Natural killer cell (primary cell): ENCODE measurements around the gene C19orf38. TPM values are rescaled to one million over a fixed set of nuclear protein-coding genes. Genes with fewer than 3 reads are reported as not detected.

Experiments
- ATAC-seq, 3 donors: fragments of 150-1000 bp in 2 of 3; fragments of 200-7000 bp in 1 of 3; cut with Tn5 transposase; 1 replicate in 1 of 3; 2 replicates in 2 of 3; pipeline ENCODE4 v1.10.0; 2021; ENCODE audit warnings: mild to moderate bottlenecking in 2 of 3, moderate library complexity in 2 of 3
- DNase-seq, 2 donors: peaks; one replicate each; pipeline versions ENCODE4 v3.0.0 to v3.0.0-alpha.2; 2013 to 2021; ENCODE audit warnings: mixed read lengths in 1 of 2
- H3K27ac ChIP-seq: one replicate; pipeline ENCODE4 v1.5.1; 2013; ENCODE audit warnings: mild to moderate bottlenecking, low read length
- H3K27me3 ChIP-seq: one replicate; pipeline ENCODE4 v1.6.1; 2013; ENCODE audit warnings: low read length; ENCODE audit not compliant: control insufficient read depth, insufficient read depth
- H3K36me3 ChIP-seq: one replicate; pipeline ENCODE4 v1.6.1; 2013; ENCODE audit warnings: low read length; ENCODE audit not compliant: control insufficient read depth, insufficient read depth
- H3K4me1 ChIP-seq: one replicate; pipeline ENCODE4 v1.6.1; 2013; ENCODE audit warnings: low read length; ENCODE audit not compliant: control insufficient read depth, insufficient read depth
- H3K4me3 ChIP-seq: one replicate; pipeline ENCODE4 v1.5.1; 2013; ENCODE audit warnings: low read length
- H3K9me3 ChIP-seq: one replicate; pipeline ENCODE4 v1.6.1; 2013; ENCODE audit warnings: low read length; ENCODE audit not compliant: control insufficient read depth, insufficient read depth
- H3K27ac Mint-ChIP-seq, 2 donors: one replicate each; pipeline ENCODE4 v1.8.0; 2022; ENCODE audit warnings: mild to moderate bottlenecking in 2 of 2, mixed read lengths in 2 of 2, moderate library complexity in 1 of 2
- H3K27me3 Mint-ChIP-seq, 2 donors: one replicate each; pipeline ENCODE4 v1.8.0; 2022; ENCODE audit warnings: low read depth in 2 of 2, mixed read lengths in 2 of 2
- H3K36me3 Mint-ChIP-seq: one replicate; pipeline ENCODE4 v1.8.0; 2022; ENCODE audit warnings: mixed read lengths
- H3K4me1 Mint-ChIP-seq, 2 donors: one replicate each; pipeline ENCODE4 v1.8.0; 2022; ENCODE audit warnings: mixed read lengths in 2 of 2
- H3K4me3 Mint-ChIP-seq: one replicate; pipeline ENCODE4 v1.8.0; 2022; ENCODE audit warnings: mild to moderate bottlenecking, moderate library complexity, mixed read lengths
- H3K9me3 Mint-ChIP-seq, 2 donors: one replicate each; pipeline ENCODE4 v1.8.0; 2022; ENCODE audit warnings: mixed read lengths in 2 of 2
- CTCF ChIP-seq: fragments of 200-600 bp; IDR thresholded peaks from one replicate; pipeline ENCODE4 v1.8.0; 2022; ENCODE audit warnings: antibody characterized with exemption
- WGBS: methylation state at CpG from one replicate; pipeline ENCODE4 v1.1.7; 2013; ENCODE audit warnings: missing lambda C conversion rate; ENCODE audit not compliant: insufficient coverage; 5-methylcytosine and 5-hydroxymethylcytosine counted together
- intact Hi-C: fragments of 100-400 bp; cut with micrococcal nuclease; formaldehyde crosslinking; loops from one replicate; pipeline ENCODE4 v1.14.2; 2022
- total RNA-seq, 4 donors: library from RNA; stranded (reverse); fragments of 120-200 nt in 1 of 4; gene quantifications; one replicate each; pipeline versions ENCODE4 v1.2.3 to v1.2.4, GENCODE V29; 2013 to 2022

Gene C19orf38
- total RNA-seq, 3 donors from 2014 or later (not counting 1 experiment from before 2014, with no cell fraction given) = 2.9 to 9.9 (median 6.2) TPM

- TF ChIP-seq CTCF = no peak
- Histone ChIP-seq H3K27me3 (no peaks in the 10 kb centered on the region), H3K9me3 (no peaks in the 10 kb centered on the region), H3K27ac (no peak overlapping the region), H3K4me1 (no peaks in the 10 kb centered on the region), H3K36me3 (peaks cover 28% of the 10 kb centered on the region), H3K4me3 (no peak overlapping the region)
- intact Hi-C loops = no loop called here
- Mint-ChIP-seq H3K27ac (no peak overlapping the region), H3K27me3 (no peaks in the 10 kb centered on the region), H3K36me3 (no peaks in the 10 kb centered on the region), H3K9me3 (no peaks in the 10 kb centered on the region), H3K4me3 (no peak overlapping the region), H3K4me1 (no peaks in the 10 kb centered on the region)
- 97% methylated on average over 18 of the region's 18 CpGs for WGBS
- DNase-seq = no peak
- ATAC-seq = no peak
Observed at GRCh38 chr19:10912619-10913018, 64.4 kb downstream of the C19orf38 start.

GRCh38 chr19:10913716-10914340 lies 65.6 kb downstream of the C19orf38 start:
- H3K36me3 ChIP-seq = peaks cover 18% of the 10 kb centered on the region
- H3K27me3 Mint-ChIP-seq = no peaks in the 10 kb centered on the region
- WGBS = 98% methylated on average over 24 of the region's 24 CpGs

GRCh38 chr19:10915130-10916091 lies 67.2 kb downstream of the C19orf38 start:
- Mint-ChIP-seq H3K9me3 (no peaks in the 10 kb centered on the region), H3K27me3 (no peaks in the 10 kb centered on the region), H3K4me3 (no peak overlapping the region), H3K4me1 (no peaks in the 10 kb centered on the region), H3K36me3 (no peaks in the 10 kb centered on the region), H3K27ac (no peak overlapping the region)
- H3K27ac ChIP-seq = no peak overlapping the region
- H3K9me3 ChIP-seq = no peaks in the 10 kb centered on the region
- H3K4me1 ChIP-seq = no peaks in the 10 kb centered on the region
- no peak overlapping the region for H3K4me3 ChIP-seq
- TF ChIP-seq CTCF = no peak
- H3K36me3 ChIP-seq = peaks cover 22% of the 10 kb centered on the region
- WGBS = 95% methylated on average over 19 of the region's 19 CpGs
- no peaks in the 10 kb centered on the region for H3K27me3 ChIP-seq
- DNase-seq (no peak), ATAC-seq (no peak)
- intact Hi-C loops = no loop called here

More at GRCh38 chr19:10913716-10914340, 65.6 kb downstream of the C19orf38 start:
- intact Hi-C loops = no loop called here
- Mint-ChIP-seq H3K36me3 (no peaks in the 10 kb centered on the region), H3K4me3 (no peak overlapping the region), H3K4me1 (no peaks in the 10 kb centered on the region), H3K9me3 (no peaks in the 10 kb centered on the region), H3K27ac (no peak overlapping the region)
- TF ChIP-seq CTCF = no peak
- Histone ChIP-seq H3K4me1 (no peaks in the 10 kb centered on the region), H3K4me3 (no peak overlapping the region), H3K27me3 (no peaks in the 10 kb centered on the region), H3K9me3 (no peaks in the 10 kb centered on the region), H3K27ac (no peak overlapping the region)
- DNase-seq = no peak
- no peak for ATAC-seq
